ENCODE measurements around the gene EFNB2.

The EFNB2 gene, protein sequence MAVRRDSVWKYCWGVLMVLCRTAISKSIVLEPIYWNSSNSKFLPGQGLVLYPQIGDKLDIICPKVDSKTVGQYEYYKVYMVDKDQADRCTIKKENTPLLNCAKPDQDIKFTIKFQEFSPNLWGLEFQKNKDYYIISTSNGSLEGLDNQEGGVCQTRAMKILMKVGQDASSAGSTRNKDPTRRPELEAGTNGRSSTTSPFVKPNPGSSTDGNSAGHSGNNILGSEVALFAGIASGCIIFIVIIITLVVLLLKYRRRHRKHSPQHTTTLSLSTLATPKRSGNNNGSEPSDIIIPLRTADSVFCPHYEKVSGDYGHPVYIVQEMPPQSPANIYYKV

DNA sequence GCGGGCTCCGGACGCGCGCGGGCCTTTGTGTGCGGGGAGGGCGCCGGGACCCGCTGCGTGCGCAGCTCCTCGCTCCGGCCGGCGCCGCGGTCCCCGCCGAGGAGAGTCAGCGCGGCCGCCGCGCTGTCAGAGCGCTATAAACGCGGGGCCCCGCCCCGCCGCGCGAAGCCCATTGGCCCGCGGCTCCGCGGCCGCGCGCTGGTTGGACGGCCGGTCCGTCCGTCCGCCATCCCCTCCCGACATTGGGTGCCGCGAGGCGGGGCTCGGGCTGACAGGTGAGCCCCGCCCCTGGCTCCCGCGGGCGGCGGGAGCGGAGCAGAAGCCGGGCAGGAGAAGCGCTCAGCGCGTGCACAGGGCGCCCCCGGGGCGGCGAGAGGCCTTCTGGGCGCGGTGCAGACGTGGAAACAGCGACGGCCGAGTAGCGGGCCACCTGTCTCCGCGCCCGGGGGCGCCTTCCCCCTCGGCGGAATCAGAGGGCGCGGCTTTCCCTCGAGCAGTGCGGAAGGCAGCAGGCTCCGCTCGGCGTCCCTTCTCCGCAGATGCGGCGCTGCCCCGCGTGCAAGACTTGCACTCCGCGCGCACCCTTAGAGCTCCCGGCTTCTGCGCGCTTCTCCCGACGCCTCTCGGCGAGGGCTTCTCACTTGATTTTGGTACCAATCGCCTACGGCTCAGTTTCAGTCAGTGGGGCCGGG, at the start of gene EFNB2:
TSS of gene EFNB2 (minus strand) at position 111 of the 692 bp plus-strand sequence. CDS start 698 bp downstream, outside the sequence.
- peak; percentile 68 for DNase-seq

DNA sequence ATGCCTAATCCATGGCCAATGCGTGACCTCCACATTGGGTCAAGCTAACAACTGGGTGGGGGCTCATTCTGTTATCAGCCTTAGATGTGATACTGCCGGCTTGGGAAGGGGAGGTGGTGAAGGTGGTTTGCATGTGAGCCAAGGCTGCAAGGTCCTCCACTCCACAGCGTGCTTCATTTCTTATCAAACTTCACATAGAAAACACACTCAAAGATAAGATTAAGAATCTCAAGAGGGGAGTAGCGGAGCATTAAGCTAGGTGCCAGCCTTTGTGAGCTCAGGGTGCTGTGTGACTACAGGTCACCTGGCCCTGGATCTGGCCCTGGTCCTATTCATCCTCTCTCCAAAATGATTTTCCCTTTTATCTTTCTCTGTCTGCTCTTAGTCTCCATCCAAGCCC, 45.8 kb upstream of the EFNB2 start:
- no peak for DNase-seq

DNA sequence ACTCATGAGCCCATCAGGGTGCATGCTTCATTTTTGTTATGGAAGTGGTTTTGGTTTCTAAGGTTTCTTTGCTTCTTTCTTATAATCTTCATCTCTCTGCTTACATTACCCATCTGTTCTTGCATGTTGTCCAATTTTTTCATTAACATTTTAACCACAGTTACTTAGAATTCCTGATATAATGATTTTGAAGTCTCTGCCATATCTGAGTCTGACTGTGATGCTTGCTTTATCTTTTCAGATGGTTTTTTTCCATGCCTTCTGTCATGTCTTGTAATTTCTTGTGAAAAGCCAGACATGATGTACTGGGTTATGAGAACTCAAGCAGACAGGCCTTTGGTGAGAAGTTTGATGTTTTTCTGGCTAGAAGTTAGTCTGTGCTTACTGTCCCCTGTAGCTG, 40.4 kb upstream of the EFNB2 start:
- no peak for DNase-seq

DNA sequence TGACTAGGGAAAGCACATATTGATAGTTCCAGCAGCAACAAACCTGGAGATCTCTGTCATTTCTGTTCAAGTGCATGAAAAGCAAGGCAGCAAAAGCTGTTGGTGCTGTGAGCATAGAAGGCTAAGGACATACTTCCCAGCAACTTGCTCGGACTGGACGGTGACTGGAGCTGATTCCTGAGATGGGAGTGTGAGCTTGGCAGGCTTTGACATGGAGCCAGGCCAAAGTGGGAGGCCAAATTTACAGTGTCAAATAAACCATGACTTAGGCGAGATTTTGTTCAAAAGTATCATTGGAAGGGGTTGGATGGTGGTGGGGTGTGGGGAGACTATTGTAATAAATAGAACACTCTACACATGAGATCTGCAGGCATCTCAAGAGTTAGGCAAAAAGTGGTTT, 38.4 kb upstream of the EFNB2 start:
- DNase-seq: no peak

DNA sequence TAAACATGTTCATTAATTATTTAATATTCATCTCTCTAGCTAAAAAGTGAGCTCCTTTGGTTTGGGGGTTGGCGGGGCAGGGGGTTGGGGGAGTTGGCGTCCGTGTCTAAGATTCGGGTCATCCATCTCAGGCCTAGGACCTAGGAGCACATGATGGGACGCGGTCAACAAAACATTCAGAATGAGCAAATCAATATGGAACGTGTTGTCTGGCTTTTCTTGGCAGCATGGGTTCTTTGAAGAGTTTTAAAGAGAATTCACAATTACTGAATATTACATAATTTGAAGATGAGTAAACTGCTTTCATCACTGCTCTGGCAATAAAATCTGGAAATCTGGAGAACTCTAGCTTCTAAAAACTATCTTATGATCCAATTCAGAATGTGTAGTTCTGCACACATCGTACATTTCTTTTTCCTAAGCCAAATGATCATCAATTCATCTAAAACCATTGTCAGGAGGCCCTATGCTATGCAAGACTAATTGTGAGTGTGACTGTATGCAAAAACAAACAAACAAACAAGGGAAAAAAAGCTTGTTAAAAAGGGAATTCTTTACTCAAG, 37.9 kb upstream of the EFNB2 start:
- no peak for DNase-seq

DNA sequence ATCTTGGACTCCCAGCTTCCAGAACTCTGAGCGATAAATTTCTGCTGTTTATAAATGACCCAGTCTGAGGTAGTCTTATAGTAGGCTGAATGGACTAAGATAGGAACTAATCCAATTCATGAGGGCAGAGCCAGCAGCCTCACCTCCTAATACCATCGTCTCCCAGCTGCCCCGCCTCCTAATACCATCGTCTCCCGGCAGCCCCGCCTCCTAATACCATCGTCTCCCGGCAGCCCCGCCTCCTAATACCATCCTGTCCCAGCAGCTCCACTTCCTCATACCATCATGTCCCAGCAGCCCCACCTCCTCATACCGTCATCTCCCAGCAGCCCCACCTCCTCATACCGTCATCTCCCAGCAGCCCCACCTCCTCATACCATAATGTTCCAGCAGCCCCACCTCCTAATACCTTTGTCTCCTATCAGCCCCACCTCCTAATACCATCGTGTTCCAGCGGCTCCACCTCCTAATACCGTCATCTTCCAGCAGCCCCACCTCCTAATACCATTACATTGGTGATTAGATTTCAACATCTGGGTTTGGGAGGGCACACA, 34.9 kb upstream of the EFNB2 start:
- no peak for DNase-seq

DNA sequence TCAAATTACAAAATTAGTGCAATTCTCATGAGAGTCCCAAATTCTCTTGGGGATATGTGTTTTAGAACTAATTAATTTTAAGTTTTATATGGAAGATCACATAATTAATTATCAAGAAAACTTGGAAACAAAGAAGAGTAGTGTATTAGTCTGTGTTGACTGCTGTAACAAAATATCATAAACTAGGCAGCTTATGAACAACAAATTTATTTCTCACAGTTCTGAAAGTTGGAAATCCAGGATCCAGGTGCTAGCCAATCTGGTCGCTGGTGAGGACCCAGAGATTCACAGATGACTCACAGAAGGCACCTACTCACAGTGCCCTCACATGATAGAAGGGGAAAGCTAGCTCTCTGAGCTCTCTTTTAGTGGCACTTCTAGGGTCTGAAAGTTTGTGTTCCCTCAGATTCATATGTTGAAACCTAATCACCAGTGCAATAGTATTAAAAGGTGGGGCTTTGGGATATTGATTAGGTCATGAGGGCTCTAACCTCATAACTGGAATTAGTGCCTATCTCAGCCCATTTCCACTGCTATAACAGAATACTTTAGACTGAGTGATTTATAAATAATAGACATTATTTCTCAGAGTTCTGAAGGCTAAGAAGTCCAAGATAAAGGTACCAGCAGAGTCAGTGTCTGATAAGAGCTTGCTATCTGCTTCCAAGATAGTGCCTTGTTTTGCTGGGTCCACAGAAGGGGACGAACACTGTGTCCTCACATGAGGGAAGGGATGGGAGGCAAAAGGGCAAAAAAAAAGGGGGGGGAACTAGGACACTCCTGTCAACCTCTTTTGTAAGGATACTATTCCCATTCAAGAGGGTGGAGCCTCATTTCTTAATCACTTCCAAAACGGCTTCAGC, 34.0 kb upstream of the EFNB2 start:
- DNase-seq: no peak

DNA sequence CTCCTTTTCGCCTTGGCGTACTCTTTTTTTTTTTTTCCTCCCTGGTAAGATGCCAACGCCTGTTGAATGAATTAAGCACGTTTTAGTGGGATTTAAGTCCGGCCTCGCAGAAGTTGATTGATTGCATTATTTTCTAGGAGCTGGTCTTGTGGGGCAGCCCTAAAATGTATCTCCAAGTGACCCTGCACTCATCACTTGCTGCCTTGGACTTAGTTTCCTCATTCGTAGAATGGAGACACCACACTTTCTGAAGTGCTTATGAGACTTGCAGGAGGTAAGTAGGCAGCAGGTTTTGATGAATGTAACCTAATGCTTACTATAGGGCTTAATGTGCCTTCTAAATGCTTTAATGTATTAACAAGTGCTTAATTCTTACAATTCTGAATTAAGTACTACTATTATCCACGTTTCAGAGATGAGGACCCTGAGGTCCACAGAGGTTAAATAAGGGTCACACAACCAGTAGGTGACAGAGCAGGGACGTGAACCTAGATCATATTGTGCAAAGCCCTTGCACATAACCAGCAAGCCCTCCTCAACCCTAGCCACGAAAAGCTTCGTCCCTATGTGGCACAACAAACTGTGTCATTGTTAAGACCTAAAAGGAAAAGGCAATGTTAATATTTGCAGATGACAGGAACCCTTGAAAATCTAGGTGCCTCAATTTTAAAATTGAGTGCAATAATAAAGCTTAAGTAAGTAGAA, 33.0 kb upstream of the EFNB2 start:
- no peak for DNase-seq

DNA sequence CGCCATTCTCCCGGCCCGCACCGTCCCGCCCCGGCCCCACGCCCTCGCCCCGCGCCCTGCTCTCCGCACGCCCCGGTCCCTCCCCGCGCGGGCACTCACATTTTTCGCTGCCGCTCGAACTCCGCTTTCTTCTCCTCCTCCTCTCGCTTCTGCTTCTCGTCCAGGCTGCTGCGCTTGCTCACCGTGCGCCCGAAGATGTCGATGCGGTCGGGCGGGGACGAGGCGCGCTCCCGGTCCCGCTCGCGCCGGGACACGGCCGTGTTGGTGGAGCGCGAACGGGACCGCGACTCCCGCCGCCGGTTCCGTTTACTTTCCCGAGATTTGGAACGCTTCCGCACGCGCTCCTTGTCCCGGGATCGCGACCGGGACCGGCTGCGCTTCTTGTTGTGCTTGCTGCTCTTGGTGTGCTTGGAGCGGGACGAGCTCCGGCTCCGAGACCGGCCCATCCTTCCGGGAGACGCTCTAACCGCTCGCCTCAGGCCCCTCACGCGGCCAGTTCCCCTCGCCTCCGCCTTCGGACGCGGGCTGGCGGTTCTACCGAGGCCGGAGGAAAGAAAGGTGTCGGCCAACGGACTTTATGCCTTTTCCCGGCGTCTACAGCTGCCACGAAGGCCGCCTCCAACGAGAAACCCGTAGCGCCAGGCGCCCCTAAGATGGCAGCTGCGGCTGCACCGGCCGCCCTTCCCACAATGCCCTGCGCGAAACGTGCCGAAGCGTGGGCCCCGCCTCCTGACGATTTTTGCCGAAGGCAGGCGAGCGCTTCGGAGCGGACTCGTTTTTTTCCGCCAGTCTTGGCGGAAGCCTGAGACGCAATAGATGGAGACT, 32.2 kb upstream of the EFNB2 start, which contains the start of gene ARGLU1:
TSS of gene ARGLU1 (minus strand) at position 664 of the 825 bp plus-strand sequence. CDS start at position 446, 218 bp downstream.
- peak; percentile 74 for DNase-seq

DNA sequence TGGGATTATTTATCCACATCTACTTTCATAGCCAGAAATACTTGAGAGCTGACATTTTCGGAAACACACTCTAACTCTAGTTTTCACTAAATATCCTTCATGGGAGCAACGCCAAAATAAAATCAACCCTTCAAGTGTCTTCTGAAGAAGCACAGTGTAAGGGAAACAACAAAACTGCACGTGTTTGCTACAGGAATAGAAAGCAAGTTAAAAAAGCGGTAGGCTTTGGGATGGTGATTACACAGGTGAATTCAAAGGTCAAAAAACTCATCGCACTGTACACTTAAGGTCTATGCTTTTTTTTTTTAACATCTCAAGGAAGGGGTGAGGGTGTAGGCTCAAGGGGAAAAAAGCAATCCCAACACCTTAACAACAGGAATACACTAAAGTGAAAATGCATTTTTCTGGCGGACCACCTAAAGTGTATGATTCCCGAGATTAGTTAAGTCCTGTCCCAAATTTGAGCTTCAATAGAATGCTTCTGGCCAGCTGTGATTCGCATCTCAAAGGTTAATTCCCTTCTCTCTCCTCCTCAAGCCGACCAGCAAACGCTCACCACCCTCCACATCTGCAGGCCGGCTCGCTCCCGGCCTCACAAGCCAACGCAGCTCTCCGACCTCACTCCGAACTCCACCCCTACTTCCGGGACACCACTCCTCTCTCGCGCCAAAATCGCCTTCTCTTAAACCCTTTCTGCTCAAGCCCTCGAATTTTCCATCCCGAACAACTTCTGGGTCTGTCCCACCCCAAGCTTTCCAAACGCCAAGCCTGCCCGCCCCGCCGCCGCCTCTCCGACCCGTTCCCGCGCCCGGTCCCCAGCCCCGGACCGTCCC, 31.4 kb upstream of the EFNB2 start:
- peak; percentile 25 for DNase-seq

DNA sequence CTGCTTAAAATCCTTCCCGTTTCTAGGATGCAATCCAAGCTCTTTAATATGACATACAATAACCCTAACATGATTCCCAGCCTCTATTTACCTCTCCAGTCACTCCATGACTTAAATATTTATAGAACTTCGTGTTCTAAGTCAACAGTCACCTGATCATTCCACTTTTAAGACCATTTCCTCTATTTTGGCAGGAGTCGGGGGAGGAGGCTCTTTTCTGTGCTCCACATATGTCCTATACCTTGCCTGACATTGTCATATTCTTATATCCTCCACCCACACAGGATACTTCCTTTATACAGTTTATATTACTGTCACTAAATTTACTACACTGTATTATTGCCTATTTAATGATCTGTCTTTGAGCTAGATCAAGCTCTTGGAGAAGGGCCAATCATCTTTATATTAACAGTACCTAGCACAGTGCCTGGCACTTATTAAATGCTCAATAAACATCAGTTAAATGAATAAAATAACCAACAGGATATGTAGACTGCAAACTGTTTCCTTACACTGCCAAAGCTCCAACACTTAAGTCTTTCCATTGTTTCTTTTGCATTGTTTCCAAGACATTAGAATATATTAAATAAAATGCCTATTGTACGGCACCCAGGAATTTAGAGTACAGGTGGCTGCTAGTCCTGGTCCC, 29.8 kb upstream of the EFNB2 start:
- DNase-seq: no peak

DNA sequence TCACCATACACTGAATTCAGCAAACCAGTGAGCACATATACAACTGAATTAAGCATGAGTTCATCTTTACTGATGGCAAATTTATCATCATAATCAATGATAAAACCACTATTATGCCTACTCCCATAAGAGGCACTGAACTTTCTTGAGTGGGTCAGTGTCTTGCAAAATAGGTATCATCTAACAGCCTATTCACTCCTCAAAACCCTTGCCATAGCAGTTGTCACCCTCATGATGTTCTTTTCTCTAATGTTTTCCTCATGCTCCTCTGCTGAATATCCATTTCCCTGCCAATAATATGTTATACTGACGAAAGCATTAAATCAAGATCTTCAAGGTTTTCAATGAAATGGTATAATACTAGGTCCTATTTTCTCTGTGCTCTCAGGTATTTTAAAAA, 26.8 kb upstream of the EFNB2 start:
- DNase-seq: no peak

DNA sequence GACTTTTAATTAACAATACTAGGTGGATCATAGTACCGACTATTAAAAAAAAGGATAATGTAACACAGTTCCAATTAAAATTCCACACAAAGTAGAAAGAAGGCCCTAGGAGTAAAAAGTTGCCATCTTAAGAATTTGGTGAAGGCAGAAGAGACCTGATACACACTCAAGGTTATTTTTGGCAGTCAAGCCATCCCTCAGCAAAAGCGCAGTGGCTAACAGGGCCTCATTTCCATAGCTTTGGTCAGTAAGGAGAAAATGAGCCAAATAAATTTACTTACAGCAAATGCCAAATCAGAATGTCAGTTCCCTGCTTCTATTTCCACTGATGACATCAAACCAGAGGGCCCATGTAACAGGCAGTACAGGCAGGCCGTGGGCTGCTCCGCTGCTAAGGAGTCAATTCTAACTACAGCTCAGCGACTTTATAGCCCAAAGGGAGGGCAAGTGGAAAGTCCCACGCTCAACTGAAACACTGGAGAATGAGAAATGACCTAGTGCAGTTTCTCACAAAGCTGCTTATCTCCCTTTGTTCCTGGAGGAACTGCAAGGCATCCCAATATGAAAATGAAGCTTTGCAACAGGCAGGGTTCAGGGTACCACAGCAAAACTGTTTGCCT, 26.2 kb upstream of the EFNB2 start:
- DNase-seq: no peak

DNA sequence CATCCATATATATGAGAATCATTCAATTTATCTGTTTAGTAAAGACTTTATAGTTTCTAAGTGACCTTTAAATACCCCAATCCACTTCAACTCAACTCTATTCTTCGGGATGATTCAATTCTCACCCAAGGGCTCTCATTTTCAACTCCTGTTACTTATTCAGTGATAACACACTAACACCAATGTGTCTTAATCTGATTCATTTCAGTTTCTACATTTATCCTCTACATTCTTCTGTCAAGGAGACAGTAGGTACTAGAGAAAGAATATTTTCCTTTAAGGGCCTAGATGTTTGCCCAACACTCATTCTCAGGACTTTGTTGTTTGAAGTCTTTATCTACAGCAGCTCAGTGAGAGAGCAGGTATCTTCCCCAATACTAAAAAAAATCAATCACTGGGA, 25.4 kb upstream of the EFNB2 start:
- DNase-seq: no peak

DNA sequence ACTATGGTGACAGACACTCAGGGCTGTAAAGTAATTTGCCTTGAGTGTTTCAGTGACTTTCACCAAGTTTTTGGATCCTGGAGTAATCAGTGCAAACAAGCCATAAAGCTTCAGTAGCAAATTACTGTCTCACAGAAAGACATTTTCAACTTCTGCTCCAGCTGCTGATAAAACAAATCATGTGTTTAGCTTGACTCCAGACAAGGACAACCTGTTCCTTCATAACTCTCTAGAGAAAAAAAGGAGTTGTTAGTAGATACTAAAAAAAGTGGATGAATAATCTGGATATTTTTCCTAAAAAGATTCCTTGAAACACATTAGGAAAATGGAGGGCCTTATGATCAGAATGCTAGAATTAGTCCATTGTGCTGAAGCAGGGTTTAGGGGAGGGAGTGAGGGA, 23.1 kb upstream of the EFNB2 start:
- no peak for DNase-seq

DNA sequence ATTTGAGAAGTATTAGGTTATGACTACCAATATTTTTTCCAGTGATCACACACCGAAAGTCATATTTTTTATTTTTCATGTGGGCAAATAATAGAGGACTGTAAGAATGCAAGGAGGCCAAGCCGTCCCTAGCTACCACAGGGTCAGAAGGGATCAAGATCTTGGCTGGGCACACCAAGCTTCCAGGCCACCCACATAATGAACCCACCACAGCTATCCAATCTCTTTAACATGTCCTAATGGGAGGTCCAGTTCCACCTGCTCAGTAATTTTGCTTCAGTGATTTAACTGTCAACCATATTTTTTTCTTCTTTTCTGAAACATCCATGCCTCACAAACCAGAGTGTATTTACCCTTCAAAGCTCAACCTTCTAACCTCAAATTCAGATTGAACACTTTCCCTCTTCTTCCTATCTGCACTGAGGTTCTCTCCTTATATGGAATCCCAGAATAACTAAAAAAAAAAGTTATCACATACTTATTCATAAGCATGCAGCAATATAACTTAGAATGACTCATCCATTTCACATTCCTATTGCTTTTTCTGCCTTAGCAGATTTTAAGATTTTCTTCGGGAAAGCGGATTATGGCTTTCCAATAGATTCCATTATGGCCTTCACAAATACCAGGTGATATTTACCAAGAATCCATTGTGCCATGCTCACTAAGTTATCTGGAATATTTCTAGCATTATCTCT, 20.3 kb upstream of the EFNB2 start:
- DNase-seq: no peak

DNA sequence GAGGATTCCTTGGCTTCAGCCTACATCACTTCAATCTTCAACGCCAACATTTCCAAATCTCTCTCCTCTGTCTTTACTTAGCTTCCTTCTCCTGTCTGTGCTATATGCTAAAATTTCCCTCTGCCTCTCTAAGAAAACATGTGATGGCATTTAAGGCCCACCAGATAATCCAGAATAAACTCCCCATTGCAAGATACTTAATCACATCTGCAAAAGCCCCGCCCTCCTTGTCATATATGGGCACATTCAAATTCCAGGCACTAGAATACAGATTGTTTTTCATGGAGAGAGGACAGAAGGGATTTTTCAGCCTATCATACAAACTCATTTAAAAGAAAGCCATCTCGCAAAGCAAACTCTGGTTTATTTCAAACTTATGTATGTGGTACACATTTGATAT, 16.3 kb upstream of the EFNB2 start:
- no peak for DNase-seq

DNA sequence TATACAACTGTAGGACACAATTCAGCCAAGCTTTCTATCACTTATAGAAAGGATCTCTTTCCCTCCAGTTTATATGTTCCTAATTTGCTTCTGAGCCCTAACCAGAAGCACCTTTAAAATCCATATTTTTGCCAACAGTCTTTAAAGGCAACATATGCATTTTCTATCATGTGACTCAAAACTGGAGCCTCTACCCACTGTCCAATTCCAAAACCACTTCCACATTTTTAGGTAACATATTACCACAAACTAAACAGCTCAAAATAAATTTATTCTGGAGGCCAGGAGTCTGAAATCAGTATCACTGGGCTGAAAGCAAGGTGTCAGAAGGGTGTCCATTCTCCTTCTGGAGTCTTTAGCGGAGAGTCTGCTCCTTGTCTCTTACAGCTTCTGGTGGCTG, 15.9 kb upstream of the EFNB2 start:
- DNase-seq: no peak

Measured in NCI-H2029 (cell line).